ENCODE measurements around the gene CCDC92B.

The CCDC92B gene

DNA sequence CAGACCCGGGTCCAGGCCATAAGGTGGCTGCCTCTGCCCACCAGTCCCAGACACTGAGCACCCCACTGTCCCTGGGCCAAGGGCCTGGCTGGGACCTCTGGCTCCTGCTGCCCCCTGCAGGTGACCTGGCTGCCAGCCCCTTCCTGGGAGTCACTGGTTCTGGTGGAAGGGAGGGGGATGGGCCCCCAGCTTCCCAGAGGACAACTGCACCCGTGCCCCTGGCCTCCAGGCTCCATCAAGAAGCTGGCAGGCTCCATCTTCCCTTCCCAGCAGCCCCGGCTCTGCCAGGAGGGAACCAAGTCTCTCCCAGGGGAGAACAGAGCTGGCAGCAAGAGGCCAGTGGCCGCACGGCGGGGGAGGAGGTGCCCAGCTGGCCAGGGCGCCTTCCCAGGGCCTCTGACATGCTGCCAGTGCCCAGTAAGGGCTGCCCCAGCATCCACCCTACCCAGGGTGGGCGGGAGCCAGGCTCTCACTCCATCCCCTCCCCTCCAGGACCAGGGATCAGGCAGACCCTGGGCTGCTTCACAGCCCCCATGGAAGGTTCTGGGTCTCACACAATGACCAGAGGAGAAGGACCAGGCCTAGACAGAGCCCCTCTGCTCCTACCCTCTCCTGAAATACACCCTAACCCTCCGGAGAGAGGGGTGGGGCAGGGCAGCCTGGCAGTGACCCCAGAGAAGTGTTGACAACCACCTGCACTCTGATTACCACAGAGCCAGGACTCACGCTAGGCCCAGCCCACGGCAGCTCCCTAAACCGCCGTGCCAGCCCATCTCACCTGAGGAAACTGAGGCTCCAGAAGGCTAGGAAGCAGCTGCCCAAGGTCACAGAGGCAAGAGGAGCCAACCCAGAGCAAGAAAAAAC lies 41.5 kb downstream of the CCDC92B start:
- H3K27me3 Mint-ChIP-seq = no peaks in the 10 kb centered on the region
- DNase-seq (no peak), ATAC-seq (replicated peaks) (no peak)
- H3K27ac Mint-ChIP-seq = peak overlapping the region; percentile 84
- H3K9me3 Mint-ChIP-seq = no peaks in the 10 kb centered on the region
- peaks cover 47 to 62% of the 10 kb centered on the region in 2 donors for H3K4me1 Mint-ChIP-seq
- peaks cover 22 to 23% of the 10 kb centered on the region in 2 donors for H3K36me3 Mint-ChIP-seq
- peak overlapping the region; percentile 18 to 34 for H3K4me3 Mint-ChIP-seq

- no peaks in the 10 kb centered on the region for H3K27me3 Mint-ChIP-seq
Observed at GRCh38 chr17:2706911-2707510, 42.4 kb downstream of the CCDC92B start.

GRCh38 chr17:2705888-2706795 lies 43.3 kb downstream of the CCDC92B start:
- DNase-seq = no peak
- Mint-ChIP-seq H3K36me3 (peaks cover 25 to 28% of the 10 kb centered on the region in 2 donors), H3K27me3 (no peaks in the 10 kb centered on the region), H3K4me3 (no peak overlapping the region), H3K27ac (peak overlapping the region; percentile 71), H3K4me1 (peaks cover 38 to 51% of the 10 kb centered on the region in 2 donors), H3K9me3 (no peaks in the 10 kb centered on the region)
- ATAC-seq (replicated peaks) = no peak

More at GRCh38 chr17:2706911-2707510, 42.4 kb downstream of the CCDC92B start:
- Mint-ChIP-seq H3K27ac (no peak overlapping the region), H3K36me3 (peaks cover 25 to 28% of the 10 kb centered on the region in 2 donors), H3K9me3 (no peaks in the 10 kb centered on the region), H3K4me1 (peaks cover 40 to 54% of the 10 kb centered on the region in 2 donors), H3K4me3 (no peak overlapping the region)
- no peak for ATAC-seq (replicated peaks)
- no peak for DNase-seq

- Mint-ChIP-seq H3K4me3 (no peak overlapping the region), H3K36me3 (peaks cover 31 to 33% of the 10 kb centered on the region in 2 donors), H3K27me3 (no peaks in the 10 kb centered on the region), H3K9me3 (no peaks in the 10 kb centered on the region), H3K4me1 (peaks cover 36 to 44% of the 10 kb centered on the region in 2 donors), H3K27ac (peak overlapping the region; percentile 38)
- ATAC-seq (replicated peaks) (no peak), DNase-seq (no peak)
Observed at GRCh38 chr17:2705263-2705662, 44.2 kb downstream of the CCDC92B start.

- H3K27me3 Mint-ChIP-seq = no peaks in the 10 kb centered on the region
- DNase-seq (no peak), ATAC-seq (replicated peaks) (no peak)
- H3K36me3 Mint-ChIP-seq = peaks cover 31 to 36% of the 10 kb centered on the region in 2 donors
- H3K27ac Mint-ChIP-seq = peak overlapping the region; percentile 42
- H3K4me1 Mint-ChIP-seq = peaks cover 32 to 40% of the 10 kb centered on the region in 2 donors
- H3K9me3 Mint-ChIP-seq = no peaks in the 10 kb centered on the region
- H3K4me3 Mint-ChIP-seq = no peak overlapping the region
Observed at GRCh38 chr17:2704890-2705248, 44.6 kb downstream of the CCDC92B start.

DNA sequence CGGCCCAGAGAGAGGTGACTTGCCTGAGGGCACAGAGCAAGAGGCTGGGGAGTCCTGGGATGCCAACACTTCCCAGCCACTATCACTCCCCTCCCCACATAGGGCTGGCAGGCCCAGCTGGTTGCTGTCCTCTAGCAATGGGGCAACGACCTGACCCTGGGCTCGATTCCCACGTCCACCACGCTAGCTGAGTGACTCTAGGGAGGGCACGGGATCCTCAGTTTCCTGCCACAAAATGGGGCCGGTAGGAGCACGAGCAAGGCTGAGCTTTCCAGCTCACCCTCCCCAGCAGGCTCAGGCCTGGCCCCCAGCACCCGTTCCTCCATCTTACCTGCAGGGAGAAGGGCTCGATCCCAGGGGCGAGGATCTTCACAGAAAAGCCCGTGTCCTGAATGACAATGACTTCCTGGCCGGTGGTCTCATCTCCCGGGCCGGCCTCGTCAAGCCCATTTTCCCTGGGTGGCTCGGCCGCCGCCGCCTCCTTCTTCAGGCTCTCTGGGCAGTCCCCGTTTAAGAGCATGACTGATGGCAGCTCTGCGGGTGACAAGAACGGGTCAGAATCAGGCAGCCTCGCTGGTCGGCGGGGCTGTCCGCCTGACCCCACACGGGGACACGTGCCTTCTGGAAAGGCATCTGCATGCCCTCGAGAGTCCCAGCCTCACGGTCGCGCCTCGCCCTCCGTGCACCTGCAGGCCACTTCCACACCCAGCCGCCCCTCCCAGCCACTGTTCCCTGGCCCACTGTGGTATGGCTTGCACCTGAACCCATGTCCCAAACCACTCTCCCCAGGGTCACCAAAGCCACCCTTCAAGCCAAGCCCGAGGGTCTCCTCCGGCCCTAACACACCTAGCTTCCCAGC lies 45.2 kb downstream of the CCDC92B start:
- peaks cover 26 to 34% of the 10 kb centered on the region in 2 donors for H3K4me1 Mint-ChIP-seq
- no peak for DNase-seq
- H3K36me3 Mint-ChIP-seq = peaks cover 31 to 39% of the 10 kb centered on the region in 2 donors
- no peak for ATAC-seq (replicated peaks)
- no peak overlapping the region for H3K4me3 Mint-ChIP-seq
- H3K27me3 Mint-ChIP-seq = no peaks in the 10 kb centered on the region
- H3K27ac Mint-ChIP-seq = peak overlapping the region; percentile 42
- H3K9me3 Mint-ChIP-seq = no peaks in the 10 kb centered on the region

GRCh38 chr17:2703606-2704005 lies 45.8 kb downstream of the CCDC92B start:
- DNase-seq = no peak
- H3K4me1 Mint-ChIP-seq = peaks cover 20 to 28% of the 10 kb centered on the region in 2 donors
- H3K27me3 Mint-ChIP-seq = no peaks in the 10 kb centered on the region
- H3K9me3 Mint-ChIP-seq = no peaks in the 10 kb centered on the region
- H3K27ac Mint-ChIP-seq = peak overlapping the region; percentile 20
- H3K36me3 Mint-ChIP-seq = peaks cover 31 to 39% of the 10 kb centered on the region in 2 donors
- ATAC-seq (replicated peaks) = no peak
- no peak overlapping the region for H3K4me3 Mint-ChIP-seq

- Mint-ChIP-seq H3K36me3 (peaks cover 34 to 43% of the 10 kb centered on the region in 2 donors), H3K27me3 (no peaks in the 10 kb centered on the region), H3K27ac (no peak overlapping the region), H3K4me1 (peaks cover 17 to 24% of the 10 kb centered on the region in 2 donors), H3K4me3 (no peak overlapping the region), H3K9me3 (no peaks in the 10 kb centered on the region)
- ATAC-seq (replicated peaks) (no peak), DNase-seq (no peak)
Observed at GRCh38 chr17:2703181-2703580, 46.3 kb downstream of the CCDC92B start.

GRCh38 chr17:2701996-2702741 lies 47.3 kb downstream of the CCDC92B start:
- no peak for ATAC-seq (replicated peaks)
- Mint-ChIP-seq H3K27me3 (no peaks in the 10 kb centered on the region), H3K4me3 (no peak overlapping the region), H3K36me3 (peaks cover 37 to 45% of the 10 kb centered on the region in 2 donors), H3K27ac (no peak overlapping the region), H3K4me1 (peaks cover 16 to 20% of the 10 kb centered on the region in 2 donors), H3K9me3 (no peaks in the 10 kb centered on the region)
- DNase-seq = no peak

DNA sequence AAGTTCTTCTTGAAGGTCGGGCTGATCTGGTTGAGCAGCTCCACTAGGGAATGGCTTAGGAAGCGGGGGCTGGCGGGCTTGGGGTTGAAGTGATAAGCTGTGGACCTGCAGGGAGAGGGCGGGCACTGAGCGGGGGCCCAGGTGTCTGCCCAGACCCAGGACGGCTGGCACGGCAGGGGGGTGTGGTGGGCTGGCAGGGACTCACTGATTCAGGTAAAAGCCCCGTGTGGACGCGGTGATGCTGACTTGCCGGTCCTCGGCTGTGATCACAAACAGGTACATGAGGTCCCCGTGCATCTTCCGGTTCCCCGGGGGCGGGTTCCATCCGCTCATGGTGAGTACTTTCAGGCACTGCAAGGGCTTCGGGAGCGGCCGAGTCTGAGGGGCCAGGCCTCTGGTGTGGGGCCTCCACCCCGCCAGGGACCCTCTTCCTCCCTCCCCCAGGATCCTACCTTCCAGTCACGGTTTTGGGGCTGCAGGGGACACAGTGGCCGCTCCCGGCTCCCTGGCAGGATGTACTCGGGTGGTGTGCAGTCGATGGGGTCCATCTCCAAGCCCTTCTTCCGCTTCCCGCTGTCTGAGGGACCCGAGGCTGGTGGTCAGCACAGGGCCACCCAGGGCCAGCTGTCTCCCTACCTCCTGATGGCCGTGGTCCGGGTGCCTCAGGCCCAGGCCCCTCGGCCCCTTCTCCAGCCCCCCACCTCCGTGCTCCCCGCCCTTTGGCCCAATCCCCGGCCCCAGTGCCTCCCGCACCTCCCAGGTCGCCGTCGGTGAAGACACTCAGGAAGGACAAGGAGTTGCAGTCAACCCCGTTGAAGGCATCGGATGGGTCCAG lies 48.1 kb downstream of the CCDC92B start:
- ATAC-seq (replicated peaks) = no peak
- DNase-seq = no peak
- no peaks in the 10 kb centered on the region for H3K27me3 Mint-ChIP-seq
- H3K9me3 Mint-ChIP-seq = no peaks in the 10 kb centered on the region
- peaks cover 12 to 18% of the 10 kb centered on the region in 2 donors for H3K4me1 Mint-ChIP-seq
- H3K27ac Mint-ChIP-seq = no peak overlapping the region
- peaks cover 42 to 50% of the 10 kb centered on the region in 2 donors for H3K36me3 Mint-ChIP-seq
- H3K4me3 Mint-ChIP-seq = no peak overlapping the region

DNA sequence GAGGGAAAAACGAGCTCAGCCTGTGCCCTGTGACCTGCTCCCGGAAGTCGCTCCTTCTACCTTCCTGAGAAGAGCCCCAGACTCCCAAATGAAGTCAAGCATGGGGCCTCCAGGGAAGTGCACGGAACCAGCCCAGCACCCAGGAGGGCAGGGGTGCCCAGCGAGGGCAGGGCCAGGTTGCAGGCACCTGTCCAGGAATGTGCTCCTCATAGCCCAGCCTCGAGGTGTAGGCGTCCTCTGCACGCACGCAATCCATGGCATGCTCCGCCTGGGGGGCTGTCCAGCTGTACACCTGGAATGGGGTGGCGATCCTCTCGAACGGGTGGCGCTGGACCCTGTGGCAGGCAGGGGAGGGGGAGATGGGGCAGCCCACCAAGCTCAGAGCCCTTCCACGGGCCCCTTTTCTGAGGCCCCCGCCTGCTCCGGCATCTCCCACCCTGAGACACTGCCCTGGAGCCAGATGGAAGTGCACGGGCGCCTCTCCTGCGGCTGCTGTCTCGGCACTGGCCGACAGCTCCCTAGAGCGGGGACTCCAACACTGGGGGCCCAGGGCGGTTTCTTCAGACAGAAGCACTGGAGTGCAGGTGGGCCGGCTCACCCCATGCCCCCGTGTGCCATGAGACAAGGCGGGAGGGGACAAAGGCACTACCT lies 48.8 kb downstream of the CCDC92B start:
- Mint-ChIP-seq H3K36me3 (peaks cover 41 to 50% of the 10 kb centered on the region in 2 donors), H3K4me3 (no peak overlapping the region), H3K9me3 (no peaks in the 10 kb centered on the region), H3K27me3 (no peaks in the 10 kb centered on the region), H3K4me1 (peaks cover 9 to 11% of the 10 kb centered on the region in 2 donors), H3K27ac (no peak overlapping the region)
- no peak for DNase-seq
- ATAC-seq (replicated peaks) = no peak

DNA sequence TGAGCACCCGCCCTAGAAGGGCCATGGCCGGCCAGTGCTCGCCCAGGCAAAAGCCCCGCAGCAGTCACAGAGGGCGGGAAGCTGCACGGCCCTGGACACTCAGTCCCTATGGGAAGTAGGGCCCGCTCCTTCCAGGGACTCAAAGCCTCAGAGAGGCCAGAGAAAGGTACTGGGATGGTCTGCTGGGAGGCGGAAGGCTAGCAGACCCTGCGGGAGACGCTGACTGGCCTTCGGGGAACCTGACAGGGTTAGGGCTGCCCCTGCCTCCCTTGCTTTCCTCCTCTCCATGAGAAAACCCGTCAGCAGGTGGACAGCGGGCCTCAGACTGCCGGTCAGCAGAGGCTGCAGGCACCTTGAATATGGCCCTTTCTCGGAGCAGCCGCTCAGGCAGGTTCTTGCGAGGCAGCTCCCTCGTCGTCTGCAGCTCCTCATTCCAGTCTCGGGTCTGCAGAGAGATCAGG lies 49.4 kb downstream of the CCDC92B start:
- Mint-ChIP-seq H3K9me3 (no peaks in the 10 kb centered on the region), H3K27me3 (no peaks in the 10 kb centered on the region), H3K4me3 (no peak overlapping the region), H3K27ac (no peak overlapping the region), H3K4me1 (peaks cover 5 to 6% of the 10 kb centered on the region in 2 donors), H3K36me3 (peaks cover 36 to 50% of the 10 kb centered on the region in 2 donors)
- no peak for DNase-seq
- ATAC-seq (replicated peaks) = no peak
